GM12864 (cell line): Measurements from ENCODE around the gene TMED8.

Experiments used
- DNase-seq: peaks from one replicate; pipeline ENCODE4 v3.0.0-alpha.2; 2011; ENCODE audit warnings: low read depth
- H3K4me3 ChIP-seq: 2 replicates; pipeline ENCODE4 v1.5.1; 2011; ENCODE audit warnings: mild to moderate bottlenecking, low read depth, low read length, control low read depth
- TF ChIP-seq, protein P1 (sequence below): IDR thresholded peaks from 2 replicates; pipeline ENCODE4 v1.5.1; 2011; ENCODE audit warnings: low read depth, mild to moderate bottlenecking, moderate library complexity, low read length, control low read depth, inconsistent platforms; ENCODE audit errors: missing control alignments

TMED8 gene

DNA sequence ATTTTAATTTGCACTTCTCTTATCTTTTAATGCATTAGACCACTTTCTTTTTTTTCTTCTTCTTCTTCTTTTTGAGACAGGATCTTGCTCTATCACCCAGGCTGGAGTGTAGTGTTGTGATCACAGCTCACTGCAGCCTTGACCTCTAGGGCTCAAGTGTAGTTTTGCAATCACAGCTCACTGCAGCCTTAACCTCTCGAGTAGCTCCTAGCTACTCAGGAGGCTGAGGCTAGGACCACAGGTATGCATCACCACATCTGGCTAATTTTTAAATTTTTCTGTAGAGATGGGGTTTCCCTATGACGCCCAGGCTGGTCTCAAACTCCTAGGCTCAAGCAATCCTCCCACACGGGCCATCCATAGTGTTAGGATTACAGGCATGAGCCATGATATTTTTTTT, 12.7 kb downstream of the TMED8 start:
- no peak for DNase-seq
- no peak overlapping the region for H3K4me3 ChIP-seq
- TF ChIP-seq, protein P1, sequence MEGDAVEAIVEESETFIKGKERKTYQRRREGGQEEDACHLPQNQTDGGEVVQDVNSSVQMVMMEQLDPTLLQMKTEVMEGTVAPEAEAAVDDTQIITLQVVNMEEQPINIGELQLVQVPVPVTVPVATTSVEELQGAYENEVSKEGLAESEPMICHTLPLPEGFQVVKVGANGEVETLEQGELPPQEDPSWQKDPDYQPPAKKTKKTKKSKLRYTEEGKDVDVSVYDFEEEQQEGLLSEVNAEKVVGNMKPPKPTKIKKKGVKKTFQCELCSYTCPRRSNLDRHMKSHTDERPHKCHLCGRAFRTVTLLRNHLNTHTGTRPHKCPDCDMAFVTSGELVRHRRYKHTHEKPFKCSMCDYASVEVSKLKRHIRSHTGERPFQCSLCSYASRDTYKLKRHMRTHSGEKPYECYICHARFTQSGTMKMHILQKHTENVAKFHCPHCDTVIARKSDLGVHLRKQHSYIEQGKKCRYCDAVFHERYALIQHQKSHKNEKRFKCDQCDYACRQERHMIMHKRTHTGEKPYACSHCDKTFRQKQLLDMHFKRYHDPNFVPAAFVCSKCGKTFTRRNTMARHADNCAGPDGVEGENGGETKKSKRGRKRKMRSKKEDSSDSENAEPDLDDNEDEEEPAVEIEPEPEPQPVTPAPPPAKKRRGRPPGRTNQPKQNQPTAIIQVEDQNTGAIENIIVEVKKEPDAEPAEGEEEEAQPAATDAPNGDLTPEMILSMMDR: no peak

DNA sequence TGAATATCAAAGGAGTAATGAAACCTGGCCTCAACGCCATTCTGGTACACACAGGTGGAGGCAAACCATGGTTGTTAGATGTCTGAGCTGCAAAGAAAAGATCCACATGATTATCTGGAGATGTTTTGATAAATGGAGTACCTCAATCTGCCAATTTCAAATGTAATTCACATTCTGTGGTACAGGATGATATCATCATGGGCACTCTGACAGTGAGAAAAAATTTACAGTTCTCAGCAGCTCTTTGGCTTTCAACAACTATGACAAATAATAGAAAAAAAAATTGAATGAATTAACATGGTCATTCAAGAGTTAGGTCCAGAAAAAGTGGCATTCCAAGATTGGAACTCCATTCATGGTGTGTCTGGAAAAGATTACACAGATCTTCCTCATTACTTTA, 17.3 kb downstream of the TMED8 start:
- H3K4me3 ChIP-seq: no peak overlapping the region
- TF ChIP-seq, protein P1: no peak
- DNase-seq: no peak

DNA sequence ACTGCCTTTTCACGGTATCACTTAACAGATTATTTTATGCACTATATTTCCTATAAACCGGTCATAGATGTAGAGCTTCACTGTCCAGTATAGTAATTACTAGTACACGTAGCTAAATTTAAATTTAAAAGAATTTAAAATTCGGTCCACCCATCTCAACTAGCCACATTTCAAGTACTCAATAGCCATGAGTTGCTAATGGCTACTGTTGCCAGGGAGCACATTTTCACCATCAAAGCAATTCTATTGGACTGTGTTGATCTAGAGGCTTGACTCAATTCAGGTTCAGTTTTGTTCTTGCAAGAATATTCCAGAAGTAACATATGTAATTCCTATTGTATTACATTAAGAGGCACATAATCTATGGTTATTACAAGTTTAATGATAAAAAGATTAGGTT, 20.0 kb downstream of the TMED8 start:
- TF ChIP-seq, protein P1: no peak

DNA sequence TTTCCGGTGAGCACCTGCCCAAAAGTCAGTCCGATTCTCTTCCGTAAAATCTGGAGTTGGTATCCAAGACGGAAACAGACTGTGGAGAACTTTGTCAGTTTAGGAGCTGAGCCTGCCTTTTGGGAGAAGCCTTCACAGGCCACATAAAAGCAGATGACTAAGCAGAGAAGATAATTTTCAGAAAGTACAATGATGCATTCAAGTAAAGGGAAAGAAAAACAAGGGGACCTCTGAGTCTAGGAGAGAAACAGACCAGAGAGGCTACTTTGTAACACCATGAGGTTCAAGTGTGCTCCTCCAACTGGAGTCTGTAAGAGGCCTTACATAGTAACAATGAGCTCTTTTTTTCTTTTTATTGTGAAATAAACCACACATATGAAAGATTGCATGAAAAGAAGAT, 21.1 kb downstream of the TMED8 start:
- TF ChIP-seq, protein P1: no peak
- DNase-seq: no peak
- no peak overlapping the region for H3K4me3 ChIP-seq

More for the DNA sequence above, 20.0 kb downstream of the TMED8 start:
- H3K4me3 ChIP-seq: no peak overlapping the region
- DNase-seq: no peak

DNA sequence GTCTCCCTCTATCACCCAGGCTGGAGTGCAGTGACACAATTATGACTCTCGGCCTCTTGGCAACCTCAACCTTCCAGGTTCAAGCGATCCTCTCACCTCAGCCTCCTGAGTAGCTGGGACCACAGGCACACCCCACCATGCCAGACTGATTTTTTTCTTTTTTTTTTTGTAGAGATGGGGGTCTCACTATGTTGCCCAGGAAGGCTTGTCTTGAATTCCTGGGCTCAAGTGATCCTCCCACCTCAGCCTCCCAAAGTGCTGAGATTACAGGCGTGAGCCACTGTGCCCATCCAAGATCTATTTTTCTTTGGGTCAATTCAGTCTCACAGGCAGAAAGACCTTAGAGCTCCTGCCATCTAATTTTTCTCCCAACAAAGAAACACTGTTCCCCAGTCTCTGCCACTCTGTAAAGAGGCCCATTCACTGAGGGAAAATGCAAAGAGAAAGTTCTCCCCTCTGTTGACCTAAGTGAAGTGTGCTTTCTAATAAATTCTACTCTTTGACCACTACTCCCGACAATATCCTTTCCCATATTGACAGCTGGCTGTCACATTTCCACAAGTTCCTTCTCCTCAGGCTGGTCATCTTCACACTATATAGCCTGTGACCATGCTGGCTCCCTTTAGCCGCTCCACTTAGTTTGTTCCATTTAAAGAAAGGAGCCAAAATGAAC, 23.3 kb downstream of the TMED8 start:
- TF ChIP-seq, protein P1: no peak
- H3K4me3 ChIP-seq: no peak overlapping the region
- DNase-seq: no peak

DNA sequence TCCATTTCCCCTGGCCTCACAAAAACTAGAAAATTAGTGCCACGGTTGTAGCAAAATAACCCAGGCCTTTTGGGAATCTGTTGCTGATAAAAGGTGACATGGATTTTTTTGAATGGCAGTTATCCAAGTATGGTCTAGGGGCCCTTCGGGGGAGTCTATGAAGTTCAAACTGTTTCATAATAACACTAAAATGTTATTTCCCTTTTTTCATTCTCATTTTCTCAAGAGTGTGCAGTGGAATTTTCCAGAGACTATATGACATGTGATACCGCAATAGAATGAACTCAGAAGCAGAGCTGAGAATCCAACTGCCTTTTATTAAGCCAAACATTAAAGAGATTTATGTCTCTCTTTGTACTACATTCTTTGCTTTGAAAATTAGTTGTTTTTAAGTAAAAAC, 29.1 kb downstream of the TMED8 start:
- no peak overlapping the region for H3K4me3 ChIP-seq
- DNase-seq: no peak
- TF ChIP-seq, protein P1: no peak

DNA sequence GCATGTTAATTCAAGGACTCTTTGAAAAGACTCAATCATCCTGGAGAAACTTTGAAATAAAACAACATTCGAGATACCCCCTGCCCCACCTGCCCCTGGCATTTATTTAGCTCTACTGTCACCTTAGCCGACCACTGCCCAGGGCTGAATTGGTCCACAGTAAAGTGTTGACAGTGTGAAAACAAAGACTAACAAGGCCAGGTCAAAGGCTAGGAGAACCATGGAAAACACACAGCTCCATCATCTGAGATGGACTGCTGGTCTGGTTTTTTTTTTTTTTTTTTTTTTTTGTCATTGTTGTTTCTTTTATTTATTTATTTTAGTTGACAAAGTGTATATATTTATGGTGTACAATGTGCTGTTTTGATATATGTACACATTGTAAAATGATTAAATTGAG, 30.4 kb downstream of the TMED8 start:
- H3K4me3 ChIP-seq: no peak overlapping the region
- DNase-seq: no peak
- TF ChIP-seq, protein P1: no peak
